ENCODE data around the gene FAM167B. TPM values are rescaled to one million over a fixed set of nuclear protein-coding genes. Genes with fewer than 3 reads are reported as not detected.
"Not testable (repeated sequence)": the region's sequence is repeated elsewhere in the genome, so short reads cannot be mapped to it uniquely, and the experiment has no call there.

FAM167B gene
- total RNA-seq, 2 donors from 2014 or later: 0.99 to 1.1 TPM

- Mint-ChIP-seq H3K27ac (peak overlapping the region; percentile 38), H3K4me3 (peak overlapping the region; percentile 86), H3K36me3 (ENCODE audit: low read depth) (no peaks in the 10 kb centered on the region), H3K4me1 (peaks cover 5% of the 10 kb centered on the region), H3K9me3 (no peaks in the 10 kb centered on the region), H3K27me3 (no peaks in the 10 kb centered on the region)
- peak; percentile 70 for ATAC-seq (replicated peaks)
Measured at GRCh38 chr1:32240140-32240951, 6.7 kb upstream of the FAM167B start.

- Mint-ChIP-seq H3K36me3 (ENCODE audit: low read depth) (no peaks in the 10 kb centered on the region), H3K4me1 (peaks cover 5% of the 10 kb centered on the region), H3K27ac (peak overlapping the region; percentile 38), H3K27me3 (no peaks in the 10 kb centered on the region), H3K9me3 (no peaks in the 10 kb centered on the region), H3K4me3 (peak overlapping the region; percentile 86)
- peak; percentile 75 for ATAC-seq (replicated peaks)
Measured at GRCh38 chr1:32241001-32241763, 5.8 kb upstream of the FAM167B start.

GRCh38 chr1:32242341-32242851 is 4.6 kb upstream of the FAM167B start:
- Mint-ChIP-seq H3K4me1 (peaks cover 9% of the 10 kb centered on the region), H3K4me3 (peak overlapping the region; percentile 86), H3K36me3 (ENCODE audit: low read depth) (no peaks in the 10 kb centered on the region), H3K27ac (no peak overlapping the region), H3K27me3 (no peaks in the 10 kb centered on the region), H3K9me3 (no peaks in the 10 kb centered on the region)
- ATAC-seq (replicated peaks): no peak

GRCh38 chr1:32247452-32247851 is 430 bp downstream of the FAM167B start:
- no peaks in the 10 kb centered on the region for H3K27me3 Mint-ChIP-seq

GRCh38 chr1:32247983-32248889 is 1.2 kb downstream of the FAM167B start:
- Mint-ChIP-seq H3K27me3 (no peaks in the 10 kb centered on the region), H3K4me1 (peaks cover 31% of the 10 kb centered on the region)
- ATAC-seq (replicated peaks): peak; percentile 54

More at GRCh38 chr1:32247452-32247851, 430 bp downstream of the FAM167B start:
- peaks cover 20% of the 10 kb centered on the region for H3K36me3 Mint-ChIP-seq (ENCODE audit: low read depth)
- no peak for ATAC-seq (replicated peaks)
- H3K4me3 Mint-ChIP-seq: peak overlapping the region; percentile 99
- peaks cover 26% of the 10 kb centered on the region for H3K4me1 Mint-ChIP-seq
- H3K9me3 Mint-ChIP-seq: no peaks in the 10 kb centered on the region
- peak overlapping the region; percentile 93 for H3K27ac Mint-ChIP-seq

GRCh38 chr1:32249831-32250525 is 3.0 kb downstream of the FAM167B start:
- Mint-ChIP-seq H3K36me3 (ENCODE audit: low read depth) (peaks cover 43% of the 10 kb centered on the region), H3K27ac (peak overlapping the region; percentile 97), H3K4me1 (peaks cover 35% of the 10 kb centered on the region), H3K27me3 (no peaks in the 10 kb centered on the region), H3K4me3 (peak overlapping the region; percentile 99), H3K9me3 (no peaks in the 10 kb centered on the region)
- peak; percentile 67 for ATAC-seq (replicated peaks)

More at GRCh38 chr1:32247983-32248889, 1.2 kb downstream of the FAM167B start:
- Mint-ChIP-seq H3K27ac (peak overlapping the region; percentile 93), H3K4me3 (peak overlapping the region; percentile 99), H3K9me3 (no peaks in the 10 kb centered on the region), H3K36me3 (ENCODE audit: low read depth) (peaks cover 28% of the 10 kb centered on the region)

- peaks cover 35% of the 10 kb centered on the region for H3K4me1 Mint-ChIP-seq
- ATAC-seq (replicated peaks): peak; percentile 50
- no peaks in the 10 kb centered on the region for H3K9me3 Mint-ChIP-seq
- no peaks in the 10 kb centered on the region for H3K27me3 Mint-ChIP-seq
- peak within 1 kb of the TSS; percentile 97 for H3K27ac Mint-ChIP-seq
- H3K36me3 Mint-ChIP-seq (ENCODE audit: low read depth): peaks cover 50% of the 10 kb centered on the region
- H3K4me3 Mint-ChIP-seq: peak within 1 kb of the TSS; percentile 99
Measured at GRCh38 chr1:32250893-32251716, 4.1 kb downstream of the FAM167B start, which contains the start of gene LCK. Gene LCK, plus strand, starts transcription at chr1:32251265. Its CDS starts 23,065 bp downstream, at chr1:32274330.

GRCh38 chr1:32255072-32256071 is 8.3 kb downstream of the FAM167B start:
- peaks cover 24% of the 10 kb centered on the region for H3K4me1 Mint-ChIP-seq

GRCh38 chr1:32256473-32257226 is 9.6 kb downstream of the FAM167B start:
- ATAC-seq (replicated peaks): peak; percentile 30
- H3K4me3 Mint-ChIP-seq: peak overlapping the region; percentile 99
- H3K36me3 Mint-ChIP-seq (ENCODE audit: low read depth): peaks cover 78% of the 10 kb centered on the region
- H3K27ac Mint-ChIP-seq: peak overlapping the region; percentile 92
- H3K27me3 Mint-ChIP-seq: no peaks in the 10 kb centered on the region
- peaks cover 22% of the 10 kb centered on the region for H3K4me1 Mint-ChIP-seq
- H3K9me3 Mint-ChIP-seq: no peaks in the 10 kb centered on the region

More at GRCh38 chr1:32255072-32256071, 8.3 kb downstream of the FAM167B start:
- H3K27ac Mint-ChIP-seq: peak overlapping the region; percentile 88
- peak overlapping the region; percentile 99 for H3K4me3 Mint-ChIP-seq
- peaks cover 78% of the 10 kb centered on the region for H3K36me3 Mint-ChIP-seq (ENCODE audit: low read depth)
- no peaks in the 10 kb centered on the region for H3K27me3 Mint-ChIP-seq
- no peaks in the 10 kb centered on the region for H3K9me3 Mint-ChIP-seq
- peak; percentile 2 for ATAC-seq (replicated peaks)

GRCh38 chr1:32257227-32257508 is 10.1 kb downstream of the FAM167B start:
- H3K4me3 Mint-ChIP-seq: peak overlapping the region; percentile 99
- peak overlapping the region; percentile 92 for H3K27ac Mint-ChIP-seq
- H3K9me3 Mint-ChIP-seq: no peaks in the 10 kb centered on the region
- ATAC-seq (replicated peaks): no peak
- peaks cover 22% of the 10 kb centered on the region for H3K4me1 Mint-ChIP-seq
- H3K36me3 Mint-ChIP-seq (ENCODE audit: low read depth): peaks cover 74% of the 10 kb centered on the region
- H3K27me3 Mint-ChIP-seq: no peaks in the 10 kb centered on the region

- Mint-ChIP-seq H3K4me1 (peaks cover 29% of the 10 kb centered on the region), H3K4me3 (peak overlapping the region; percentile 62), H3K36me3 (ENCODE audit: low read depth) (peaks cover 65% of the 10 kb centered on the region)
- H3K27me3 Mint-ChIP-seq; H3K27ac Mint-ChIP-seq; H3K9me3 Mint-ChIP-seq; ATAC-seq (replicated peaks): not testable (repeated sequence)
Measured at GRCh38 chr1:32263236-32263593, 16.2 kb downstream of the FAM167B start.
